Neural cell (in vitro differentiated cells): ENCODE measurements around the gene PPHLN1.

ENCODE experiments used
- EP300 ChIP-seq: fragments of 450-650 bp; conservative IDR thresholded peaks from 2 replicates; pipeline ENCODE4 v1.6.1; 2014; ENCODE audit warnings: antibody characterized with exemption, mild to moderate bottlenecking, moderate library complexity; ENCODE audit not compliant: poor library complexity, severe bottlenecking
- EZH2 ChIP-seq: fragments of 200-600, 300-800 bp; shearing (Covaris generic), sonication (generic); IDR thresholded peaks from 2 replicates; pipeline ENCODE4 v1.6.1; 2014; ENCODE audit warnings: antibody characterized with exemption, low read length, borderline replicate concordance, mild to moderate bottlenecking; ENCODE audit not compliant: insufficient read depth, poor library complexity, severe bottlenecking
- MXI1 ChIP-seq: fragments of 450-650 bp; conservative IDR thresholded peaks from 2 replicates; pipeline ENCODE4 v1.6.1; 2014; ENCODE audit warnings: antibody characterized with exemption, mild to moderate bottlenecking; ENCODE audit not compliant: poor library complexity, severe bottlenecking
- POLR2AphosphoS5 ChIP-seq: IDR thresholded peaks from 2 replicates; pipeline ENCODE4 v1.6.1; 2012
- RAD21 ChIP-seq: fragments of 450-650 bp; conservative IDR thresholded peaks from 2 replicates; pipeline ENCODE4 v1.6.1; 2014; ENCODE audit warnings: antibody characterized with exemption, mild to moderate bottlenecking, moderate library complexity
- REST ChIP-seq: IDR thresholded peaks from 2 replicates; pipeline ENCODE4 v1.6.1; 2012; ENCODE audit warnings: borderline replicate concordance
- SMC3 ChIP-seq: fragments of 450-650 bp; conservative IDR thresholded peaks from 2 replicates; pipeline ENCODE4 v1.6.1; 2014; ENCODE audit warnings: antibody characterized with exemption, mild to moderate bottlenecking, moderate library complexity; ENCODE audit not compliant: poor library complexity
- TAF1 ChIP-seq: IDR thresholded peaks from 2 replicates; pipeline ENCODE4 v1.6.1; 2012; ENCODE audit warnings: low read depth
- TF ChIP-seq, protein P1 (sequence below): fragments of 450-650 bp; IDR thresholded peaks from 2 replicates; pipeline ENCODE4 v1.5.1; 2014; ENCODE audit warnings: antibody characterized with exemption, mild to moderate bottlenecking, moderate library complexity; ENCODE audit not compliant: poor library complexity, severe bottlenecking

DNA sequence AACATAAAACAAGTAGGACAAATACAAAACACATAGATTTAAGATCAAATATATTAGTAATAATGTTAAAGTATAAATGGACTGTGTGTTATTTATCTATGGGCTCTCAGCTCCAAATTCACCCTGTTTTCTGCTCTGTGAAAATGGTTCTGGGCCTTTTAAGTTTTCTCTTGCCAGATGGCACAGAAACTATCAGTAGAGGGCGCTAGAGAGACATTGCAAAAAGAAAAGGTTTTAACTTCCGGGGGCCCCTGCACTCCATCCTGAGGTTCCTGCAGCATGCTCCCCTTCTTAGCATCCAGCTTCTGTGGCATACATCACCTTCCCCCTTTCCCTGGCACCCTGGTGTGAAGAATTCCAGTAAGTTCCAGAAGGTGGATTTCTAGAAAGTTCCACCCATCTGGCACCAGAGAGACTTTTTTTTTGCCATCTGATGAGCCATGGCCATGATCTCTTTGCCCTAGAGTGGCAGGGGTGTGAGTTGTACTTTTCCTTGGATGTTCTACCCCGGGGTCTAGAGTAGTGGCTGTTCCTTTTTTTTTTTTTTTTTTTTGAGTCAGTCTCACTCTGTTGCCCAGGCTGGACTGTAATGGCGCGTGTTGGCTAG lies 29.4 kb upstream of the PPHLN1 start:
- TF ChIP-seq, protein P1, sequence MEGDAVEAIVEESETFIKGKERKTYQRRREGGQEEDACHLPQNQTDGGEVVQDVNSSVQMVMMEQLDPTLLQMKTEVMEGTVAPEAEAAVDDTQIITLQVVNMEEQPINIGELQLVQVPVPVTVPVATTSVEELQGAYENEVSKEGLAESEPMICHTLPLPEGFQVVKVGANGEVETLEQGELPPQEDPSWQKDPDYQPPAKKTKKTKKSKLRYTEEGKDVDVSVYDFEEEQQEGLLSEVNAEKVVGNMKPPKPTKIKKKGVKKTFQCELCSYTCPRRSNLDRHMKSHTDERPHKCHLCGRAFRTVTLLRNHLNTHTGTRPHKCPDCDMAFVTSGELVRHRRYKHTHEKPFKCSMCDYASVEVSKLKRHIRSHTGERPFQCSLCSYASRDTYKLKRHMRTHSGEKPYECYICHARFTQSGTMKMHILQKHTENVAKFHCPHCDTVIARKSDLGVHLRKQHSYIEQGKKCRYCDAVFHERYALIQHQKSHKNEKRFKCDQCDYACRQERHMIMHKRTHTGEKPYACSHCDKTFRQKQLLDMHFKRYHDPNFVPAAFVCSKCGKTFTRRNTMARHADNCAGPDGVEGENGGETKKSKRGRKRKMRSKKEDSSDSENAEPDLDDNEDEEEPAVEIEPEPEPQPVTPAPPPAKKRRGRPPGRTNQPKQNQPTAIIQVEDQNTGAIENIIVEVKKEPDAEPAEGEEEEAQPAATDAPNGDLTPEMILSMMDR: no peak
- TF ChIP-seq SMC3 (no peak), RAD21 (no peak), TAF1 (no peak), EZH2 (no peak), POLR2AphosphoS5 (no peak), REST (no peak), EP300 (no peak), MXI1 (no peak)
